Body of pancreas (tissue), 4 donors: ENCODE measurements around the gene RTN4IP1.

Experiments
- POLR2A ChIP-seq, 3 donors: fragments of 450-650 bp; IDR thresholded peaks; one replicate each; pipeline ENCODE4 v1.6.1; 2016; ENCODE audit warnings: antibody characterized with exemption in 3 of 3, mild to moderate bottlenecking in 2 of 3
- TF ChIP-seq, protein P1 (sequence below), 7 experiments: fragments of 450-650 bp in 4 of 7; fragments of 200-600 bp in 3 of 7; sonication (generic) in 3 of 7; IDR thresholded peaks; one replicate each; pipeline ENCODE4 v1.5.1; 2016 to 2019; ENCODE audit warnings: antibody characterized with exemption in 7 of 7

DNA sequence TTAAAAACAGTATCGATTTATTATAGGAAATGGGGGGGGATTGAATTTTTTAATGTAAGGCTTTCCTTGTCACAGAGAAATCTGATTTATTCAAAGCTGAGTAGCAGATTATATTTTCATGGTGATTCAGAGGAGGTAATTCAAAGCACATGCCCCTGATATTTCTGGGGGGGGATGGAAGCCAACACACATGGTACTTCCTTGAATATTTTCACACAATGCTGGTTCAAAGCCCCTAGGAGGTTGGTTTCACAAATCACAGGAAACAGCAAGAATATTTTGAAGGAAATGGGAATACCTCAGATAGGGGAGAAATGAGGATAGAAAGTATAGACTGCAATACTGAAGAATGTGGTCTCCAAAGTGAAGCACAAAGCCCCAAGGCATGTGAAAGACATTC lies 98.8 kb downstream of the RTN4IP1 start:
- TF ChIP-seq, protein P1, sequence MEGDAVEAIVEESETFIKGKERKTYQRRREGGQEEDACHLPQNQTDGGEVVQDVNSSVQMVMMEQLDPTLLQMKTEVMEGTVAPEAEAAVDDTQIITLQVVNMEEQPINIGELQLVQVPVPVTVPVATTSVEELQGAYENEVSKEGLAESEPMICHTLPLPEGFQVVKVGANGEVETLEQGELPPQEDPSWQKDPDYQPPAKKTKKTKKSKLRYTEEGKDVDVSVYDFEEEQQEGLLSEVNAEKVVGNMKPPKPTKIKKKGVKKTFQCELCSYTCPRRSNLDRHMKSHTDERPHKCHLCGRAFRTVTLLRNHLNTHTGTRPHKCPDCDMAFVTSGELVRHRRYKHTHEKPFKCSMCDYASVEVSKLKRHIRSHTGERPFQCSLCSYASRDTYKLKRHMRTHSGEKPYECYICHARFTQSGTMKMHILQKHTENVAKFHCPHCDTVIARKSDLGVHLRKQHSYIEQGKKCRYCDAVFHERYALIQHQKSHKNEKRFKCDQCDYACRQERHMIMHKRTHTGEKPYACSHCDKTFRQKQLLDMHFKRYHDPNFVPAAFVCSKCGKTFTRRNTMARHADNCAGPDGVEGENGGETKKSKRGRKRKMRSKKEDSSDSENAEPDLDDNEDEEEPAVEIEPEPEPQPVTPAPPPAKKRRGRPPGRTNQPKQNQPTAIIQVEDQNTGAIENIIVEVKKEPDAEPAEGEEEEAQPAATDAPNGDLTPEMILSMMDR (IDR thresholded peaks at IDR 0.05): no peak
- no peak for TF ChIP-seq POLR2A (IDR thresholded peaks at IDR 0.05)
